ENCODE results near the gene PIN4. TPM values are rescaled to one million over a fixed set of nuclear protein-coding genes. Genes with fewer than 3 reads are reported as not detected.

PIN4 gene
- total and polyA plus RNA-seq, 7 donors, result 6.9 to 26.8 (median 15.0) TPM

DNA sequence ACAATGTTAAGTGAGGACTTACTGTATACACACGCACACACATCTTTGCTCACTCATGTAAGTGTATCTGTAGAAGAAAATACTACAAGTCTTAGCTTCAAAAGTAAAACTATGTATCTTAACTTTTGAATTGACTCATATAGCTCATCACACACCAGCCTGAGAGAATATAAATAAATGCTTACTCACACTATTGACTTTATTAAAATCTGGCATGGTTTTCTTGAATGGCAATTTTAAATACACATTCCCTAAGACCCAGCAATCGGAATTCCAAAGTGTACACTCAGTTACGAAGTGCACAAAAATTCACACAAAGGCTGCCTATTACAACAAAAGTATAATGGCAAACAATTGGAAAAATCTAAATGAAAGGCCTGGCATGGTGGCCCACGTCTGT lies 55.3 kb downstream of the PIN4 start:
- Histone ChIP-seq H3K4me1 (peaks cover 0 to 6% (median 0%) of the 10 kb centered on the region in 4 donors), H3K27ac (no peak overlapping the region), H3K36me3 (no peaks in the 10 kb centered on the region), H3K9me3 (no peaks in the 10 kb centered on the region), H3K27me3 (no peaks in the 10 kb centered on the region), H3K4me3 (no peak overlapping the region)
- DNase-seq, result no peak
- TF ChIP-seq POLR2AphosphoS5 (IDR thresholded peaks at IDR 0.05) (no peak), EP300 (IDR thresholded peaks at IDR 0.05) (no peak), POLR2A (IDR thresholded peaks at IDR 0.05) (no peak)
- TF ChIP-seq, protein P1, sequence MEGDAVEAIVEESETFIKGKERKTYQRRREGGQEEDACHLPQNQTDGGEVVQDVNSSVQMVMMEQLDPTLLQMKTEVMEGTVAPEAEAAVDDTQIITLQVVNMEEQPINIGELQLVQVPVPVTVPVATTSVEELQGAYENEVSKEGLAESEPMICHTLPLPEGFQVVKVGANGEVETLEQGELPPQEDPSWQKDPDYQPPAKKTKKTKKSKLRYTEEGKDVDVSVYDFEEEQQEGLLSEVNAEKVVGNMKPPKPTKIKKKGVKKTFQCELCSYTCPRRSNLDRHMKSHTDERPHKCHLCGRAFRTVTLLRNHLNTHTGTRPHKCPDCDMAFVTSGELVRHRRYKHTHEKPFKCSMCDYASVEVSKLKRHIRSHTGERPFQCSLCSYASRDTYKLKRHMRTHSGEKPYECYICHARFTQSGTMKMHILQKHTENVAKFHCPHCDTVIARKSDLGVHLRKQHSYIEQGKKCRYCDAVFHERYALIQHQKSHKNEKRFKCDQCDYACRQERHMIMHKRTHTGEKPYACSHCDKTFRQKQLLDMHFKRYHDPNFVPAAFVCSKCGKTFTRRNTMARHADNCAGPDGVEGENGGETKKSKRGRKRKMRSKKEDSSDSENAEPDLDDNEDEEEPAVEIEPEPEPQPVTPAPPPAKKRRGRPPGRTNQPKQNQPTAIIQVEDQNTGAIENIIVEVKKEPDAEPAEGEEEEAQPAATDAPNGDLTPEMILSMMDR (IDR thresholded peaks at IDR 0.05), result no peak
- intact Hi-C loops (cut with DNase I), result no loop called here
- WGBS, 2 donors, result 95 to 98% methylated on average over 4 of the region's 4 CpGs

DNA sequence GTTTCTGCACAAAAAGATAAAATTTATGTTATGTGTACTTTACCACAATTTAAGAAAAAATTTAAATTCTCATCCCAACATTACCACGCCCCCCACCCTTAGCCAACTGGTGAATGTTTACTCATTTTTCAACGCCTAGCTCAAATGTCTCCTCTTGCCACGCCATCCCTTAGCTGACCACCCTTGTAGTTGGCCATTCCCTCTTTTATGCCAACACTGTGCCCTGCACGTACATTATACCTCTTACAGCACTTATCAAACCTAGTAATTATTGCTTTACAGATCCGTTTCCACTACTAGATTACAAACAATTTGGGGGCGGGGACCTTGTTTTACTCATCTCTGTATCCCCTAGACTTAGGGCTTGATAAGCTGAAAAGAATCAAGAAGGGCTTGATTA lies 56.6 kb downstream of the PIN4 start:
- H3K9me3 ChIP-seq, result no peaks in the 10 kb centered on the region
- WGBS, 2 donors, result 12 to 27% methylated on average over 6 of the region's 6 CpGs
- no peak overlapping the region for H3K27ac ChIP-seq
- no peak for DNase-seq
- intact Hi-C loops (cut with DNase I), result no loop called here
- no peak for TF ChIP-seq POLR2AphosphoS5 (IDR thresholded peaks at IDR 0.05)
- TF ChIP-seq POLR2A (IDR thresholded peaks at IDR 0.05), result no peak
- TF ChIP-seq, protein P1 (IDR thresholded peaks at IDR 0.05), result no peak
- TF ChIP-seq EP300 (IDR thresholded peaks at IDR 0.05), result no peak
- H3K36me3 ChIP-seq, result no peaks in the 10 kb centered on the region
- H3K27me3 ChIP-seq, result no peaks in the 10 kb centered on the region
- H3K4me1 ChIP-seq, result peaks cover 0 to 6% (median 0%) of the 10 kb centered on the region in 4 donors
- H3K4me3 ChIP-seq, result peak overlapping the region in 1 of 4 donors; percentile 29

DNA sequence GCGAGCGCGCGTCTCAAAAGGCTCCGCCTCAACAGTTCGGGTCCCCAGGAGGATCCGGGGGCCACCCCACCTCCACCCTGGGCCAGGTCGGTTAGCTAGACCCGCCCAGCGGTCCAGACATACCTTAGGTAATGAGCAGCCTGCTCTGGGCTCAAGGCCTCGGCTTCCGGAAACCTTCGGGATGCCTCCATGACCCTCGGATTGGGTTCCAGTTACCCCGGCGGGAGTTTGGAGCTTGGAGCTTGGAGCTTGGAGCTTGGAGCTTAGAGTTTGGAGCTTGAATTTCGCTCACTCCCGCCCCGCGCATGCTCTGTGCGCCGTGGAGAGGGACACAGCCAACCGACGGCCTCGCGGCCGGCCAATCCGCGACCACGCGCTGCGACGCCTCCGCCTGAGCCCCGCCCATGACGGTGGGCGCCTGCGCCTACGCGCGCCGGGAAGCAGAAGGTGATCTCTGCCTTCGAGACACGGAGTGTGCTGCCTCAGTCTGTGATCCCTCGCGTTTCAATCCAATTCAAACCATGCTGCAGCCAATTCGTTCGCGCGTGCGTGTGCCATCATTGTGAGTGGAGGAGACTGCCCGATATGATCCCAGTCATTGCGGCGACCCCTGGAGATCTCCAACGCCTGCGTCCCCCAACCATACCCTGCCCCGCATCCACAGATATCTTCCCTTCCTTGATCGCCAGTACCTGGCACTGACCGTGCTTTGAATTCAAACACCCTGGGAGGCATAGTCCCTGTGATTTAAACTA lies 57.3 kb downstream of the PIN4 start, which contains the start of gene ERCC6L:
ERCC6L (minus strand) TSS at position 307 of the 755 bp plus-strand sequence; CDS start at position 191, 116 bp downstream.
- H3K9me3 ChIP-seq, result no peaks in the 10 kb centered on the region
- no peaks in the 10 kb centered on the region for H3K36me3 ChIP-seq
- H3K27ac ChIP-seq, result peak within 1 kb of the TSS in 3 of 4 donors; percentile 58 to 68 (median 59)
- DNase-seq, result peak; percentile 92
- intact Hi-C loops (cut with DNase I), result no loop called here
- peaks cover 0 to 6% (median 0%) of the 10 kb centered on the region in 4 donors for H3K4me1 ChIP-seq
- WGBS, 2 donors, result 3 to 5% methylated on average over 59 of the region's 59 CpGs
- peak in 3 of 4 donors; percentile 54 to 67 (median 57) for TF ChIP-seq POLR2AphosphoS5 (IDR thresholded peaks at IDR 0.05)
- no peak for TF ChIP-seq POLR2A (IDR thresholded peaks at IDR 0.05)
- H3K27me3 ChIP-seq, result no peaks in the 10 kb centered on the region
- peak within 1 kb of the TSS in 3 of 4 donors; percentile 25 to 36 (median 29) for H3K4me3 ChIP-seq

DNA sequence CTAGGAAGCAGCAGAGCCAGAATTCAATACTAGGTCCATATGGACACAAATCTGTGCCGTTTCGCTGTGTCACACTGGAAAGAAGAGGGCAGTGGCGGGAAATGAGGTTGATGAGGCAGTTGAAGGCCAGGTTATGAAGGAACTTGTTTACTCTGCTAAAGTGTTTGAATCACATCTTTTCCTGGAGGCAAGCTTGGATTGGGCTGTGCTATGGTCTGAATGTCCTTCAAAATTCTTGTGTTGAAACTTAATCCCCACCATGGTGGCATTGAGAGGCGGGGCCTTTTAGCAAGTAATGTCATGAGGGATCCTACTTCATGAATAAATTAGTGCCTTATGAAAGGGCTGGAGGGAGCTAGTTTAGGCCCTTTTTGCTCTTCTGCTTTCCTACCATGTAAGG lies 59.4 kb downstream of the PIN4 start:
- no peak for DNase-seq
- Histone ChIP-seq H3K4me1 (peaks cover 0 to 6% (median 0%) of the 10 kb centered on the region in 4 donors), H3K27me3 (no peaks in the 10 kb centered on the region), H3K36me3 (no peaks in the 10 kb centered on the region), H3K4me3 (no peak overlapping the region), H3K9me3 (no peaks in the 10 kb centered on the region), H3K27ac (no peak overlapping the region)
- intact Hi-C loops (cut with DNase I), result no loop called here
- TF ChIP-seq EP300 (IDR thresholded peaks at IDR 0.05) (no peak), POLR2AphosphoS5 (IDR thresholded peaks at IDR 0.05) (no peak), POLR2A (IDR thresholded peaks at IDR 0.05) (no peak)
- TF ChIP-seq, protein P1 (IDR thresholded peaks at IDR 0.05), result no peak
- 94 to 96% methylated on average over 4 of the region's 4 CpGs for WGBS, 2 donors

DNA sequence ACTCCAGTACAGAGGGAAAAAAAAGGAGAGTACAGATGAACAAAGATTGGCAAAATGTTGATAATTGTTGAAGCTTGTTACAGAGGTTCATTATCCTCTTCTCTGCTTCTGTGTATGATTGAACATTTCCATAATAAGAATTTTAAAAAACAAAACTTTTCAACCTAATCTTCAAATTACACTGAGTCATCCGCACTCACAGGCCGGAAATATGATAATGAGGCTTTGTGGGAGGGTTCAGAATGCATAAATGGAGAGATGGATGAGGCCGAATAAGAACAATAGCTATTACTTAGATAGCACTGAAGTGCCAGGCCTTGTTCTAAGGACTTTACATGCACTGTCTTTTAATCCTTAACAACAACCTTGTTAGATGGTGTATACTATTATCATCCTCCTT lies 61.9 kb downstream of the PIN4 start:
- Histone ChIP-seq H3K36me3 (no peaks in the 10 kb centered on the region), H3K4me3 (no peak overlapping the region), H3K4me1 (peaks cover 0 to 3% (median 0%) of the 10 kb centered on the region in 4 donors), H3K27me3 (no peaks in the 10 kb centered on the region), H3K9me3 (no peaks in the 10 kb centered on the region), H3K27ac (no peak overlapping the region)
- intact Hi-C loops (cut with DNase I), result no loop called here
- no peak for DNase-seq
- WGBS, 2 donors, result 68 to 69% methylated on average over 3 of the region's 3 CpGs
- TF ChIP-seq POLR2AphosphoS5 (IDR thresholded peaks at IDR 0.05), result no peak
- TF ChIP-seq, protein P1 (IDR thresholded peaks at IDR 0.05), result no peak
- TF ChIP-seq POLR2A (IDR thresholded peaks at IDR 0.05), result no peak
- no peak for TF ChIP-seq EP300 (IDR thresholded peaks at IDR 0.05)
